Amniotic epithelial cell (primary cell): Measurements from ENCODE around the gene C2.

Experiments used
- DNase-seq: peaks from one replicate; pipeline ENCODE4 v3.0.0-alpha.2; 2010; ENCODE audit warnings: low read depth

C2 gene

GRCh38 chr6:31927242-31927862 is at the start of gene C2:
Gene C2 (plus strand): TSS chr6:31927717. CDS start chr6:31927753, 36 bp downstream.
- no peak for DNase-seq

GRCh38 chr6:31878222-31878621 is 49.3 kb upstream of the C2 start:
- DNase-seq: no peak

GRCh38 chr6:31878726-31879125 is 48.8 kb upstream of the C2 start, which contains the start of gene SLC44A4:
Gene SLC44A4 (minus strand): TSS chr6:31878997. CDS start chr6:31878980, 17 bp downstream.
- no peak for DNase-seq

- DNase-seq: no peak
Measured at GRCh38 chr6:31879143-31879542, 48.4 kb upstream of the C2 start.

- DNase-seq: no peak
Measured at GRCh38 chr6:31879901-31880300, 47.6 kb upstream of the C2 start.

- no peak for DNase-seq
Measured at GRCh38 chr6:31880616-31881015, 46.9 kb upstream of the C2 start.

- DNase-seq: no peak
Measured at GRCh38 chr6:31881136-31881859, 46.2 kb upstream of the C2 start.

GRCh38 chr6:31882344-31882743 is 45.2 kb upstream of the C2 start:
- peak; percentile 40 for DNase-seq

- no peak for DNase-seq
Measured at GRCh38 chr6:31883676-31884075, 43.8 kb upstream of the C2 start.

GRCh38 chr6:31884528-31885035 is 42.9 kb upstream of the C2 start:
- DNase-seq: no peak

GRCh38 chr6:31886541-31886991 is 41.0 kb upstream of the C2 start:
- DNase-seq: no peak

- DNase-seq: no peak
Measured at GRCh38 chr6:31887173-31888007, 40.1 kb upstream of the C2 start.

- DNase-seq: no peak
Measured at GRCh38 chr6:31888276-31889258, 39.0 kb upstream of the C2 start.

- DNase-seq: no peak
Measured at GRCh38 chr6:31889331-31889972, 38.1 kb upstream of the C2 start.

GRCh38 chr6:31892821-31893220 is 34.7 kb upstream of the C2 start:
- no peak for DNase-seq

GRCh38 chr6:31896493-31896855 is 31.0 kb upstream of the C2 start:
- no peak for DNase-seq

GRCh38 chr6:31896856-31897611 is 30.5 kb upstream of the C2 start:
- DNase-seq: no peak

- peak; percentile 64 for DNase-seq
Measured at GRCh38 chr6:31897612-31898382, 29.7 kb upstream of the C2 start, which contains the start of gene EHMT2. Gene EHMT2 (minus strand): TSS chr6:31897698. CDS start chr6:31897677, 21 bp downstream.

- peak; percentile 50 for DNase-seq
Measured at GRCh38 chr6:31898383-31899011, 29.0 kb upstream of the C2 start.
